GM12878 (cell line): Measurements from ENCODE around the gene GYPC. TPM values are rescaled to one million over a fixed set of nuclear protein-coding genes. Genes with fewer than 3 reads are reported as not detected.

ENCODE experiments used
- ATAC-seq: fragments of 200-7000 bp; cut with Tn5 transposase; 3 replicates; pipeline ENCODE4 v1.9.1; 2020; ENCODE audit warnings: mild to moderate bottlenecking, moderate library complexity
- BruUV-seq: library from RNA; stranded (reverse); fragments of 400-500 nt; replicated peaks from 2 replicates; lab custom pipeline; 2021; lab: Mats Ljungman, UMichigan
- CTCF ChIA-PET: fragments of 300-600 bp; sonication (Branson Sonifier 250); formaldehyde crosslinking; extraction: SDS; loops from one replicate; lab custom pipeline; 2021; ENCODE audit warnings: inconsistent platforms; lab: Yijun Ruan, JAX
- POLR2A ChIA-PET: fragments of 350-600 bp; formaldehyde crosslinking; extraction: SDS; loops from one replicate; lab custom pipeline; 2021; ENCODE audit warnings: inconsistent platforms; lab: Charles Lee
- RAD21 ChIA-PET: fragments of 300-600 bp; sonication (Branson Sonifier 250); formaldehyde crosslinking; loops from one replicate; lab custom pipeline; 2023; ENCODE audit warnings: antibody characterized with exemption; ENCODE audit not compliant: unreplicated experiment; lab: Charles Lee
- SMC1A ChIA-PET: fragments of 300-600 bp; sonication (Branson Sonifier 250); formaldehyde crosslinking; loops from one replicate; lab custom pipeline; 2023; ENCODE audit not compliant: unreplicated experiment, uncharacterized antibody; lab: Charles Lee
- DNase-seq: peaks from one replicate; pipeline ENCODE4 v3.0.0-alpha.2; 2011; ENCODE audit warnings: low read depth, low spot score
- FAIRE-seq: peaks from 3 replicates; lab custom pipeline; 2011; peaks lifted over from hg19 to GRCh38; lab: Jason Lieb, UNC
- H2AFZ ChIP-seq: 2 replicates; pipeline ENCODE4 v1.6.0; 2011; ENCODE audit warnings: low read depth, low read length, control low read depth; ENCODE audit not compliant: control insufficient read depth
- H3K27ac ChIP-seq: 2 replicates; pipeline ENCODE4 v1.5.1; 2011; ENCODE audit warnings: control low read depth; ENCODE audit not compliant: control insufficient read depth, insufficient read depth
- H3K27me3 ChIP-seq, 2 experiments: replicated peaks in 1 of 2; 2 replicates each; pipeline versions ENCODE4 v1.6.0 to v1.6.1; 2011; ENCODE audit warnings: low read length in 1 of 2; ENCODE audit not compliant: control insufficient read depth in 2 of 2, insufficient read depth in 2 of 2
- H3K36me3 ChIP-seq, 2 experiments: 2 replicates each; pipeline ENCODE4 v1.5.1; 2011; ENCODE audit warnings: low read length in 1 of 2; ENCODE audit not compliant: control insufficient read depth in 2 of 2, insufficient read depth in 2 of 2
- H3K4me1 ChIP-seq: 2 replicates; pipeline ENCODE4 v1.6.1; 2011; ENCODE audit warnings: mild to moderate bottlenecking, low read length, moderate library complexity, mixed read lengths; ENCODE audit not compliant: control insufficient read depth, insufficient read depth
- H3K4me2 ChIP-seq: 2 replicates; pipeline ENCODE4 v1.6.0; 2011; ENCODE audit warnings: control low read depth; ENCODE audit not compliant: control insufficient read depth, insufficient read depth
- H3K4me3 ChIP-seq: fragments of 200-600 bp; sonication (generic); 2 replicates; pipeline ENCODE4 v1.5.1; 2016
- H3K79me2 ChIP-seq: 2 replicates; pipeline ENCODE4 v1.6.0; 2011; ENCODE audit warnings: low read length; ENCODE audit not compliant: control insufficient read depth, insufficient read depth
- H3K9ac ChIP-seq: 2 replicates; pipeline ENCODE4 v1.8.0; 2011; ENCODE audit warnings: low read length, control low read depth, mixed read lengths; ENCODE audit not compliant: control insufficient read depth, insufficient read depth
- H3K9me3 ChIP-seq: replicated peaks from 3 replicates; pipeline ENCODE4 v1.5.1; 2011; ENCODE audit warnings: mild to moderate bottlenecking, low read length; ENCODE audit not compliant: control insufficient read depth, insufficient read depth
- H4K20me1 ChIP-seq: 2 replicates; pipeline ENCODE4 v1.6.0; 2011; ENCODE audit not compliant: control insufficient read depth, insufficient read depth
- ATF7 ChIP-seq: fragments of 450-650 bp; IDR thresholded peaks from 2 replicates; pipeline ENCODE4 v1.6.1; 2016; ENCODE audit warnings: low read depth, mild to moderate bottlenecking
- BCLAF1 ChIP-seq: fragments of 450-650 bp; IDR thresholded peaks from 2 replicates; pipeline ENCODE4 v1.6.1; 2017; ENCODE audit warnings: antibody characterized with exemption, mild to moderate bottlenecking, moderate library complexity
- CREB1 ChIP-seq: IDR thresholded peaks from 2 replicates; pipeline ENCODE4 v1.6.1; 2012; ENCODE audit warnings: low read depth, mild to moderate bottlenecking, inconsistent platforms
- DPF2 ChIP-seq: fragments of 450-650 bp; IDR thresholded peaks from 2 replicates; pipeline ENCODE4 v1.6.1; 2017; ENCODE audit warnings: mild to moderate bottlenecking
- EED ChIP-seq: sonication (generic); IDR thresholded peaks from 2 replicates; pipeline ENCODE4 v1.6.1; 2016; ENCODE audit warnings: antibody characterized with exemption, low read depth
- ELK1 ChIP-seq: IDR thresholded peaks from 2 replicates; pipeline ENCODE4 v1.6.1; 2012; ENCODE audit warnings: low read depth, low read length, improper control_type of control experiment
- EP300 ChIP-seq, 2 experiments: fragments of 150-350 bp in 1 of 2; IDR thresholded peaks; 2 replicates each; pipeline ENCODE4 v1.6.1; 2011 to 2012; ENCODE audit warnings: low read depth in 2 of 2, low read length in 2 of 2, borderline replicate concordance in 1 of 2, improper control_type of control experiment in 1 of 2, inconsistent platforms in 1 of 2; ENCODE audit not compliant: control insufficient read depth in 1 of 2
- ETV6 ChIP-seq, 2 experiments: fragments of 450-650 bp in 1 of 2; IDR thresholded peaks in 1 of 2; conservative IDR thresholded peaks in 1 of 2; 2 replicates each; pipeline ENCODE4 v1.6.1; 2014; ENCODE audit warnings: antibody characterized with exemption in 1 of 2, borderline replicate concordance in 1 of 2, low read depth in 1 of 2, mild to moderate bottlenecking in 1 of 2, moderate library complexity in 1 of 2
- GATAD2B ChIP-seq: fragments of 450-650 bp; conservative IDR thresholded peaks from 2 replicates; pipeline ENCODE4 v1.6.1; 2017; ENCODE audit warnings: low read depth, mild to moderate bottlenecking, moderate library complexity
- IKZF2 ChIP-seq, 2 experiments: fragments of 450-650 bp; IDR thresholded peaks; 2 replicates each; pipeline ENCODE4 v1.6.1; 2017; ENCODE audit warnings: mild to moderate bottlenecking in 2 of 2, moderate library complexity in 2 of 2
- NR2C1 ChIP-seq: fragments of 450-650 bp; IDR thresholded peaks from 2 replicates; pipeline ENCODE4 v1.6.1; 2017; ENCODE audit warnings: antibody characterized with exemption, mild to moderate bottlenecking, moderate library complexity
- PAX5 ChIP-seq: IDR thresholded peaks from 2 replicates; pipeline ENCODE4 v1.6.1; 2011; ENCODE audit warnings: low read depth, low read length, borderline replicate concordance
- RELA ChIP-seq: fragments of 450-650 bp; IDR thresholded peaks from 2 replicates; pipeline ENCODE4 v1.8.0; 2014; ENCODE audit warnings: borderline replicate concordance; ENCODE audit not compliant: partially characterized antibody
- RELB ChIP-seq: fragments of 450-650 bp; IDR thresholded peaks from 2 replicates; pipeline ENCODE4 v1.6.1; 2017; ENCODE audit warnings: low read depth, mild to moderate bottlenecking, moderate library complexity
- TCF3 ChIP-seq: IDR thresholded peaks from 2 replicates; pipeline ENCODE4 v1.6.1; 2012; ENCODE audit warnings: low read depth, mild to moderate bottlenecking, low read length, borderline replicate concordance; ENCODE audit not compliant: insufficient read depth
- ZNF24 ChIP-seq: fragments of 450-650 bp; IDR thresholded peaks from 2 replicates; pipeline ENCODE4 v1.6.1; 2017; ENCODE audit warnings: antibody characterized with exemption, mild to moderate bottlenecking
- WGBS: methylation state at CpG from one replicate; pipeline ENCODE4 v1.1.6; 2016; ENCODE audit warnings: low lambda C conversion rate; ENCODE audit not compliant: insufficient replicate concordance, insufficient coverage; ENCODE audit errors: missing lambda C conversion rate; 5-methylcytosine and 5-hydroxymethylcytosine counted together
- in situ Hi-C: fragments of 300-500 bp; cut with MboI; formaldehyde crosslinking; loops from 9 replicates; pipeline ENCODE4 v1.14.3; 2018; ENCODE audit warnings: mixed read lengths
- intact Hi-C: fragments of 100-400 bp; cut with micrococcal nuclease; formaldehyde crosslinking; loops from one replicate; pipeline ENCODE4 v1.14.2; 2022; ENCODE audit not compliant: unreplicated experiment
- polyA plus RNA-seq, 11 experiments: library from polyadenylated mRNA; depleted of rRNA in 4 of 11; unstranded in 6 of 11; stranded (reverse) in 5 of 11; fragments of >200 nt; fragmentation: Nextera tagmentation in 4 of 11; fragmentation: Illumina TruSeq in 1 of 11; extraction: Ambion mirVana in 4 of 11; extraction: Trizol in 1 of 11; gene quantifications; 1 replicate in 1 of 11; 2 replicates in 10 of 11; pipeline versions ENCODE4 v1.2.1 to v1.2.3, GENCODE V29; 2011 to 2016; ENCODE audit warnings: inconsistent platforms in 2 of 11, missing spikeins in 2 of 11, low read depth in 1 of 11
- total RNA-seq, 4 experiments: library from RNA; depleted of rRNA in 3 of 4; stranded (reverse); fragments of >200 nt in 3 of 4; fragmentation: Illumina TruSeq in 1 of 4; extraction: Trizol in 1 of 4; gene quantifications; 2 replicates each; pipeline versions ENCODE4 v1.2.1 to v1.2.3, GENCODE V29; 2013 to 2021

GYPC gene
- total and polyA plus RNA-seq, 10 of the 15 experiments (the other 5 are each of a cell fraction or from before 2014, with no cell fraction given), result 26.2 to 150 (median 81.4) TPM

- FAIRE-seq, result peak; percentile 81
- Histone ChIP-seq H3K4me1 (peaks cover 51% of the 10 kb centered on the region), H3K27ac (peak overlapping the region; percentile 96), H3K4me3 (peak overlapping the region; percentile 61), H3K79me2 (peaks cover 74% of the 10 kb centered on the region), H3K4me2 (peak overlapping the region; percentile 99), H4K20me1 (no peaks in the 10 kb centered on the region), H2AFZ (peak overlapping the region; percentile 68), H3K36me3 (peaks cover 0 to 3% of the 10 kb centered on the region in 2 experiments; a peak in 1 of 4 replicates), H3K9ac (peak overlapping the region; percentile 62), H3K27me3 (no peaks in the 10 kb centered on the region), H3K9me3 (no peaks in the 10 kb centered on the region)
- peak; percentile 56 for DNase-seq
- 2% methylated on average over 10 of the region's 10 CpGs for WGBS
- POLR2A ChIA-PET, result no interaction called here
- intact Hi-C loops, result loop anchor here (2.0 to 5.0 kb wide), 2 partner anchors 90 to 118 kb away; no protein-coding TSS in a partner anchor
- RAD21 ChIA-PET, result interaction anchor here (1.1 to 2.0 kb wide), 2 partner anchors 43 to 297 kb away, joined by 3 to 6 read pairs; no protein-coding TSS in a partner anchor
- peak; percentile 55 for ATAC-seq
- SMC1A ChIA-PET, result interaction anchor here (0.8 to 1.5 kb wide), 3 partner anchors 29 to 131 kb away, joined by 3 to 7 read pairs (median 4); no protein-coding TSS in a partner anchor
- CTCF ChIA-PET, result interaction anchor here (1.1 to 1.9 kb wide), 2 partner anchors 128 to 131 kb away, joined by 3 to 5 read pairs; no protein-coding TSS in a partner anchor
- in situ Hi-C loops, result loop anchor here (25.0 kb wide), 1 partner anchor 728 kb away; the partner anchor contains the start of gene MAP3K2
- BruUV-seq, result no TSS peak
- TF ChIP-seq IKZF2 (IDR thresholded peaks at IDR 0.05) (peak; percentile 48 to 65; a peak in 3 of 4 replicates), ELK1 (no peak; the same call in 1 of the 2 replicates), ATF7 (peak; percentile 69), GATAD2B (peak; percentile 51; the same call in 1 of the 2 replicates), EED (peak; percentile 52; the same call in 1 of the 2 replicates), RELB (peak; percentile 61; the same call in 1 of the 2 replicates), NR2C1 (peak; percentile 77), BCLAF1 (0 out of 2 replicates have a peak, but pooled peaks have one; percentile 4), CREB1 (no peak; the same call in 1 of the 2 replicates), DPF2 (peak; percentile 41; the same call in 1 of the 2 replicates), TCF3 (no peak), ETV6 (conservative IDR thresholded peaks at IDR 0.05 in 1 of 2, IDR thresholded peaks at IDR 0.05 in 1 of 2; ENCODE audit: borderline replicate concordance in 1 of 2, low read depth in 1 of 2) (peak in 1 of 2 experiments; percentile 99; a peak in 2 of 4 replicates), EP300 (IDR thresholded peaks at IDR 0.05; ENCODE audit: borderline replicate concordance in 1 of 2, control insufficient read depth in 1 of 2, low read depth in 2 of 2, low read length in 2 of 2) (peak; percentile 32 to 50; a peak in 1 of 4 replicates), PAX5 (no peak), RELA (peak; percentile 20), ZNF24 (no peak)
Measured at GRCh38 chr2:126658905-126659561, 3.1 kb downstream of the GYPC start.
